Activated CD8-positive, alpha-beta memory T cell treated with anti-CD3 and anti-CD28 coated beads, Interleukin-2, amount 50 U/mL, for 1 hour (primary cell): ENCODE measurements around the gene PCDHB7.
"Not testable (repeated sequence)": the region's sequence is repeated elsewhere in the genome, so short reads cannot be mapped to it uniquely, and the experiment has no call there.

Source experiments
- DNase-seq: peaks from one replicate; pipeline ENCODE4 v3.0.0-alpha.2; 2020; ENCODE audit errors: extremely low read depth

PCDHB7 gene

GRCh38 chr5:141180313-141180712 is 7.9 kb downstream of the PCDHB7 start:
- DNase-seq = no peak

- DNase-seq = no peak
Observed at GRCh38 chr5:141182248-141182647, 9.8 kb downstream of the PCDHB7 start, which contains the start of gene PCDHB16. Gene PCDHB16 (plus strand): TSS chr5:141182387. CDS start chr5:141182560, 173 bp downstream.

- not testable (repeated sequence) for DNase-seq
Observed at GRCh38 chr5:141184117-141184855, 11.8 kb downstream of the PCDHB7 start.

- no peak for DNase-seq
Observed at GRCh38 chr5:141186897-141187512, 14.6 kb downstream of the PCDHB7 start, which contains the start of gene PCDHB9. Gene PCDHB9 (plus strand): TSS chr5:141187161. CDS start chr5:141187319, 158 bp downstream.

- not testable (repeated sequence) for DNase-seq
Observed at GRCh38 chr5:141188682-141189081, 16.2 kb downstream of the PCDHB7 start.

GRCh38 chr5:141189131-141189530 is 16.7 kb downstream of the PCDHB7 start:
- not testable (repeated sequence) for DNase-seq

- no peak for DNase-seq
Observed at GRCh38 chr5:141192110-141192725, 19.8 kb downstream of the PCDHB7 start, which contains the start of gene PCDHB10. Gene PCDHB10 (plus strand): TSS chr5:141192353. CDS start chr5:141192553, 200 bp downstream.

- DNase-seq = not testable (repeated sequence)
Observed at GRCh38 chr5:141194332-141194731, 21.9 kb downstream of the PCDHB7 start.

- no peak for DNase-seq
Observed at GRCh38 chr5:141196363-141196762, 23.9 kb downstream of the PCDHB7 start.

GRCh38 chr5:141199359-141200235 is 27.2 kb downstream of the PCDHB7 start, which contains the start of gene PCDHB11:
Gene PCDHB11 (plus strand): TSS chr5:141199627. CDS start chr5:141199775, 148 bp downstream.
- no peak for DNase-seq

GRCh38 chr5:141201126-141201525 is 28.7 kb downstream of the PCDHB7 start:
- DNase-seq = not testable (repeated sequence)

GRCh38 chr5:141201646-141202045 is 29.2 kb downstream of the PCDHB7 start:
- DNase-seq = not testable (repeated sequence)

- no peak for DNase-seq
Observed at GRCh38 chr5:141208478-141208877, 36.0 kb downstream of the PCDHB7 start, which contains the start of gene PCDHB12. Gene PCDHB12 (plus strand): TSS chr5:141208719. CDS start chr5:141208908, 189 bp downstream.

GRCh38 chr5:141210281-141210680 is 37.8 kb downstream of the PCDHB7 start:
- not testable (repeated sequence) for DNase-seq

GRCh38 chr5:141210849-141211248 is 38.4 kb downstream of the PCDHB7 start:
- DNase-seq = not testable (repeated sequence)

GRCh38 chr5:141213656-141214339 is 41.4 kb downstream of the PCDHB7 start, which contains the start of gene PCDHB13:
Gene PCDHB13 (plus strand): TSS chr5:141213919. CDS start chr5:141214124, 205 bp downstream.
- DNase-seq = not testable (repeated sequence)

GRCh38 chr5:141214583-141214982 is 42.1 kb downstream of the PCDHB7 start:
- DNase-seq = not testable (repeated sequence)

- not testable (repeated sequence) for DNase-seq
Observed at GRCh38 chr5:141215504-141215903, 43.1 kb downstream of the PCDHB7 start.

- DNase-seq = not testable (repeated sequence)
Observed at GRCh38 chr5:141216035-141216434, 43.6 kb downstream of the PCDHB7 start.

GRCh38 chr5:141223112-141223783 is 50.8 kb downstream of the PCDHB7 start, which contains the start of gene PCDHB14:
Gene PCDHB14 (plus strand): TSS chr5:141223343. CDS start chr5:141223506, 163 bp downstream.
- DNase-seq = no peak
